Measurements from ENCODE around the gene FAM133A. TPM values are rescaled to one million over a fixed set of nuclear protein-coding genes. Genes with fewer than 3 reads are reported as not detected.

The FAM133A gene
- total RNA-seq: not detected
- long read RNA-seq: 0 reads

DNA sequence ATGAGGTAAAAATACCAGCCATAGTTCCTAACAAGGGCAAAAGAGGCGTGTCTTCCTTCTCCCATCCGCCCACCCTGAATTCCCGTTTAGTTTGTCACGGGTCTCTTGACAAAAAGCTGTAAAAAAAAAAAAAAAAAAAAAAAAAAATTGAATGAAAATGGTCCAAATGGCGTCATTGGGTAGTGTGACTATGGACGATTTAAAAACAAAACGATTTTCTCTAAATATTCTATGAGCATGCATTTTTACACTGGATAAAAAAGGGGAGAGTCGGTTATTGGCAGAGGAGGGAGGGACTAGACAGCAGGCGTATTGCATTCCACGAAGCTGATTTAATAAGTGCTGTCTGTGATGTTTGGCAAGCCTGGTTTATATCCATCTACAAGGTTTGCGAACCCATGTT, at the start of gene FAM133A:
Gene FAM133A (plus strand): TSS at position 338 of the 403 bp plus-strand sequence. CDS start 35,214 bp downstream, outside the sequence.
- intact Hi-C loops (cut with DNase I): no loop called here
- DNase-seq (ENCODE audit: missing footprints) (no peak), ATAC-seq (peak; percentile 37)

- DNase-seq (ENCODE audit: missing footprints) (no peak), ATAC-seq (no peak)
- intact Hi-C loops (cut with DNase I): no loop called here
Observed at GRCh38 chrX:93637591-93637990, 36.4 kb upstream of the FAM133A start.

- ATAC-seq: no peak
- intact Hi-C loops (cut with DNase I): no loop called here
- no peak for DNase-seq (ENCODE audit: missing footprints)
Observed at GRCh38 chrX:93649381-93649780, 24.6 kb upstream of the FAM133A start.

DNA sequence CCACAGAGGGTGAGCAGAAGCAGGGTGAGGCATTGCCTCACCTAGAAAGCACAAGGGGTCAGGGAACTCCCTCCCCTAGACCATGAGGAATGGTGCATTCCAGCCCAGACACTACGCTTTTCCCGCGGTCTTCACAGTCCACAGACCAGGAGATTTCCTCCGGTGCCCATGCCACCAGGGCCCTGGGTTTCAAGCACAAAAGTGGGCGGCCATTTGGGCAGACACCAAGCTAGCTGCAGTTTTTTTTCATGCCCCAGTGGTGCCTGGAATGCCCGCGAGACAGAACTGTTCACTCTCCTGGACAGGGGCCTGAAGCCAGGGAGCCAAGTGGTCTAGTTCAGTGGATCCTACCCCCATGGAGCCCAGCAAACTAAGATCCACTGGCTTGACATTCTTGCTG, 13.4 kb upstream of the FAM133A start:
- ATAC-seq: no peak
- no peak for DNase-seq (ENCODE audit: missing footprints)
- intact Hi-C loops (cut with DNase I): no loop called here

DNA sequence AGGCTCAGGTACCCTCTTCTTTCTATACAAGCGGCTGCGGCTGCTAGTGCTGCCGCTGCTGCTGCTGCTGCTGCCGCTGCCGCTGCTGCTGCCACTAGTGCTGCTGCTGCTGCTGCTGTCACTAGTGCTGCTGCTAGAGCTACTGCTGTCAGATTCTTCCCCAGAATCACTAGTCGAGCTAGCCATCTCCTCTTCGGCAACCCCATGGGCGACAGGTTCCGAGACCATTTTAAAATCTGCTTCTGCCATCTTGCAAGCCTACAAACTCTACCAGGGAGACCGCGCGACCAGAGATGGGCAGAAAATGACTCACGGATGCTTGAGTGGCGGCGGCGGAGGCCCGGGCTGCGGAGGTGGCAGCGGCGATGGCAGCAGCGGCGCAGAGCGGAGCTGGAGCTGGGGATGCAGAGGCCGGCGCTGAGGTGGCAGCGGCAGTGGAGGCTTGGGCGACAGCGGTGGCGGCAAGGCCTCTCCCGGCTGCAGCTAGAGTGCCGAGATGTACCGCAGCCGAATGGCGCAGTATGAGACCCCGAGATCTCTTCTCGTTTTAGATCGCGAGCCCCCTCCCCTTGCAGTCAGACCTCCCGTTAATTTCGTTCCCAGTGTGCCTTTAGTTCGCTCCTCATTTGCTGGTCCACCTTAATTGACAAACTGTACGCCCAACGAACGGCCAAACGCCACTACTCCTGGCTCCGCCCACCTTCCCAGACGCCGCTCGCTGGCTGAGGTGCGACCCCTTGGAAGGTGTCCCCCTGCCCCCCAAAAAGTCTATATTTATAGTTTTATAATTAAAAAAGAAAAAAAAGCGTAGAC, 744 bp upstream of the FAM133A start, which contains the start of gene NAP1L3:
Gene NAP1L3 (minus strand): TSS at position 523 of the 813 bp plus-strand sequence. CDS start 274 bp downstream, at position 249.
- intact Hi-C loops (cut with DNase I): no loop called here
- ATAC-seq (peak; percentile 86), DNase-seq (ENCODE audit: missing footprints) (peak; percentile 72)

GRCh38 chrX:93695981-93696380, 22.0 kb downstream of the FAM133A start:
- no peak for ATAC-seq
- intact Hi-C loops (cut with DNase I): no loop called here
- DNase-seq (ENCODE audit: missing footprints): no peak

- ATAC-seq (no peak), DNase-seq (ENCODE audit: missing footprints) (no peak)
- intact Hi-C loops (cut with DNase I): no loop called here
Observed at GRCh38 chrX:93703701-93704100, 29.7 kb downstream of the FAM133A start.

DNA sequence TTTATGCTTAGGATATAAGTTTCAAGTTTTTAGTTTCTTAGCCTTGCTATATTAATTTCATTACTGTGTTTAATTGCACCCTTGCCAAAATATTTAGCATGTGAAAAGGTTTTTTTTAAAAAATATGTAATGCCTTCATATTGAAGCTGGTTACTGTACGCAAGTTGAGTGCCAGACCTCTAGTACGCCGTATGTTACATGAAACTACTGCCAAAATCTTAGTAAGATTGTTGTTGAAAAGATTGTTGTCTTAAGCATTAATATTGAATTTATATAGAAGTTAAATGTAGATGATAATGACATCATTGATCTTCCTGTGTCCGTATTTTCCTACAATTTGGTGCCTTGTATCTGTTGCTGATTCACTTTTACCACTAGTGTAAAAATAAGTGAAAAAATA, 37.1 kb downstream of the FAM133A start:
- ATAC-seq (no peak), DNase-seq (ENCODE audit: missing footprints) (no peak)
- intact Hi-C loops (cut with DNase I): no loop called here

GRCh38 chrX:93741811-93742210, 67.8 kb downstream of the FAM133A start:
- no peak for DNase-seq (ENCODE audit: missing footprints)
- ATAC-seq: no peak
- intact Hi-C loops (cut with DNase I): no loop called here

DNA sequence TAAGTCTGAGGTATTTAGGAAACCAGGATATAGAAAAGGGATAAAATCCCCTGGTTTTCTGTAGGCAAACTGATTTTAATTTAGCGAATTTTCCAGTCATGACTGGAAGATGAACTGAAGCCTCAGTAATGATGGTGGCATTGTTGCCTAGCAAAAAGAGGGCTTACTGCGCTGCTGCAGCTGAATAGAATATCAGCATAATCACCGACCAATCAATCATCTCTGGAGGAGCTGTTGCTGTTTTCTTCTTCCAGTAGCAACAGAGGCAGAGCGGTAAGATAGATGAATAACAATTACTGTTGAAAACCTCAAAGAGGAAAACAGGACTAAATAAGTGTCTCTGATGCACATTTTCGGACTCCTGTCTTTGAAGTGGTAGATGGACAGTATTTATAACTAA, 86.2 kb downstream of the FAM133A start:
- ATAC-seq (no peak), DNase-seq (ENCODE audit: missing footprints) (no peak)
- intact Hi-C loops (cut with DNase I): no loop called here

Other genes with a start within 250 kb of the FAM133A start
- 0.76 TPM for gene NAP1L3, start 628 bp upstream of the FAM133A start, total RNA-seq